Activated T-helper 1 cell treated with Interleukin-2 at 50 U/mL for 16 hours (primary cell): Measurements from ENCODE around the gene PHACTR1.

Source experiments
- DNase-seq: peaks from one replicate; pipeline ENCODE4 v3.0.0-alpha.2; 2020; ENCODE audit warnings: low read depth

PHACTR1 gene

GRCh38 chr6:12849809-12850198 lies 133.2 kb downstream of the PHACTR1 start:
- DNase-seq: no peak

GRCh38 chr6:12851123-12851695 lies 134.6 kb downstream of the PHACTR1 start:
- no peak for DNase-seq

DNA sequence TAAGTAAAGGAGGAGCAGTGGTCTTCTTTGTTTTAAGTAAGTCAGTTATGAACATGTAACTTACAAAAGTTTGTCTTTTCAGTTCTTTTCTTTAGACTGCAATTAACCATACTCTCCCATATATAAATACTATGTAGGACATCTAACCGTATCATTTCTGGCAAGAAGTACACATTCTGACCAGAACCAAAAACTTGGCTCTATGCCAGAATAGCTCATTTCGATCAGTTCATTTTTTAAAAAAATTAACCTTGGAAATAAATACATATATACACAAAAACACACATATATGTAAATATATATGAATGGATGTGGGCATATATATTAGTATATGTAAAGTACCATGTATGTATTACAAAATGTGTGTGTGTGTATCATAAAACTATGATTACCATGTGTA lies 145.0 kb downstream of the PHACTR1 start:
- no peak for DNase-seq

DNA sequence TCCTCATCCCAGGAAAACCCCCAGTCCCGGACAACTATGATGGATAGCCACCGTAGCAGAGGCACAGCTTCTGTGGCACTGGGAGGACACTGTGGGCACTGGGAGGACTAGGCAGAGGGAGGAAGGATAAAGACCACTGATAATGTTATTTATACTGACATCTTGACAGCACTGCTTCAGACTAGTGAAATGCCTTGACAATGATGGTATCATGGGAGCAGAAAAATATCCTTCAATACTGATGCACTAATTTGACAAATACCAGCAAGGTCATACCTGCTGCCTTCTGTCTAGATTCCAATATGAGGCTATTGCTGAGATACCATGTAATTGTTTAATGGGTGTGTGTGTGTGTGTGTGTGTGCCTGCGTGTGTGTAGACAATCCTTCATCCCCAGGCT lies 148.6 kb downstream of the PHACTR1 start:
- no peak for DNase-seq

DNA sequence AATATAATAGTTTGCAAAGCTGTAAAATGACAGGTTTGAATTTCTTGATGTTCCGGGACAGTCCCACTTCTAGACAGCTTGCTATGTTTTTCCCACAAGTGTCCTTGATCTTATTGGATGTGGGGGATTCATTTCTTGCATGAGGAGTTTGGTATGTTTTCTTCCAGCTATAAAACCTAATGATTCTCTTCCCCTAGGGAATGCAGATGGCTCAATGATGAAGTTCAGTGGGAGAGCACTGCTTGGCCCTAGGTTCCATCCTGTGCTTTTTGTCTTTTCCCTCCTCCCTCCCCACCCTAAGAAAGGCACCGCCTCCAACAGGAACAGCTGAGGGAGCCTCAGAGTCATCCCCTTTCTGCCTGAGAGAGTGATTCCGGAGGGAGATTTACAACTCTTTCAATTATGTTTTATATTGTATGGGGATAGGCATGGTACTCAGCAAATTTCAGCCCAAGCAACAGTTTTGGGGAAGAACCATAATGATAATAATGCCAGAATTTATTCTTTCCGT lies 149.2 kb downstream of the PHACTR1 start:
- DNase-seq: no peak

DNA sequence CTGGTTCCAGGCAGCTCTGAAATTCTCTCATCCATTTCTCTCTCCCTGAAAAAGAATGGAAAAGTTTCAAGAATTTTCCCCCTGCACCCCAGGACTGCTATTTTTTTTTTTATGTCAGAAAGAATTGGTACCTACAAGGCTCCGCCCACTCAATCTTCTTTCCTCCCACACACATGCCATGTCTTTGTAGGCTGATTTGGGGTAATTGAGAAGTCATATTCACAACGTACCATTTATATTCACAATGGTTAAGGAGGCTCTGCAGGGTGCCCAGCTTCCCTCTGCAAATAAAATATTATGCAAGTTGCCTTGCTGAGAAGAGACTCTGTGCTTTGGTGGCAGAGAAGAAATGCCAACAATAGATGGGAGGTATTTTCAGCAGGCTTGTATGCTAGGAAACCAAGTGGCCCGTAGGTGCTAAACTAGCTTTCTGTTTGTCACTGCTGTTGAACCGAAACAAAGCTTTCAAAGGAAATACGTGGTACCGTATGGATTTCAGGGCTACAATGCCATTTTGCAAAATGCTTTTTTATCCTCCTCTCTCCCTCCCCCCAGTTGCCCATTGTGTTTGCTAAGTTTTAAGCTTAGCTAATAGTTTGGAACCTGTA lies 150.0 kb downstream of the PHACTR1 start:
- DNase-seq: no peak

GRCh38 chr6:12869816-12870432 lies 153.4 kb downstream of the PHACTR1 start:
- DNase-seq: no peak

GRCh38 chr6:12873691-12874090 lies 157.1 kb downstream of the PHACTR1 start:
- DNase-seq: no peak

GRCh38 chr6:12875051-12875450 lies 158.5 kb downstream of the PHACTR1 start:
- DNase-seq: no peak

- no peak for DNase-seq
Measured at GRCh38 chr6:12878741-12879140, 162.2 kb downstream of the PHACTR1 start.

- DNase-seq: no peak
Measured at GRCh38 chr6:12882761-12883290, 166.3 kb downstream of the PHACTR1 start.

DNA sequence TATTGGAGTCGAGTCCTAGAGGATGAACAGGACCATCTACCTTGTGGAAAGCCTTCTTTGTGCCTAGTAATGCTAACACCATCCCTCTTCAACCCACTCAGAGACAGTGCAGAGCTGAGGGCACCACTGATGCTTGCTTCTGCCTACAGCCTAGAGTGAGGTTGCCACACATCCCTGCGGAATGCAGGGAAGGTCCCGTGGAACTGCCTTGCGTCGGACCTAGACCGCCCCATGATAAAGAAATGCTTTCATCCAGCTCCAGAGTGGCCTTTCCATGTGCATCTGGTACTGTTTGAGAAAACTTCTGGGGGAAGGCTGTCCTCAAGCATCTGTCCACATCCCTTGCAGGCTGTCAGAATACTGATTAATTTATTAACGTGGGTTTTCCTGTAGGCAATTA lies 168.4 kb downstream of the PHACTR1 start:
- DNase-seq: no peak

GRCh38 chr6:12886961-12887775 lies 170.6 kb downstream of the PHACTR1 start:
- no peak for DNase-seq

DNA sequence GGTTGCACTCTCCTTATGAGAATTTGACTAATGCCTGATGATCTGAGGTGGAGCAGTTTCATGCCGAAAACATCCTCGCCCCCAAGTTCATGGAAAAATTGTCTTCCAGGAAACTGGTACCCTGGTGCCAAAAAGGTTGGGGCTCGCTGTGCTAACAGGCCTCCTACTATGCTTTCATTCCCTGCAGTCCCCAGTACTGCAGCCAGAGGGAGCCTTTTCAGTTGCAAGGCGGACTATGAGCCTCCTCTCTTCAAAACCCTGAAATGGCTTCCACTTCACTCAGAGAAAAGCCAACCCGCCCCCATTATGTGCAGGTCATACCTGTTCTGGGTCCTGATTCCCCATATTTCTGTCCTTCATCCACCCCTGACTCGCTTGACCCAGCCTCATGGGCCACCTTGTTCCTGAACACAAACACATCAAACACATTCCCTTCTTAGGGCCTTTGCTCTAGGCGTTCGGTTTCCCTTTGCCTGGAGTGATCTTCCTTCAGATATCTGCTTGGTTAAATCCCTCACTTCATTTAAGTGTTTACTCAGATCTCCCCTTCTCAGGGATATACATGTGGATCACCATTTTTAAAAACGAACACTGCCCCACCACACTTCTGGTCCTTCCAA lies 173.7 kb downstream of the PHACTR1 start:
- no peak for DNase-seq

GRCh38 chr6:12891595-12891994 lies 175.0 kb downstream of the PHACTR1 start:
- no peak for DNase-seq

- no peak for DNase-seq
Measured at GRCh38 chr6:12892151-12892550, 175.6 kb downstream of the PHACTR1 start.

DNA sequence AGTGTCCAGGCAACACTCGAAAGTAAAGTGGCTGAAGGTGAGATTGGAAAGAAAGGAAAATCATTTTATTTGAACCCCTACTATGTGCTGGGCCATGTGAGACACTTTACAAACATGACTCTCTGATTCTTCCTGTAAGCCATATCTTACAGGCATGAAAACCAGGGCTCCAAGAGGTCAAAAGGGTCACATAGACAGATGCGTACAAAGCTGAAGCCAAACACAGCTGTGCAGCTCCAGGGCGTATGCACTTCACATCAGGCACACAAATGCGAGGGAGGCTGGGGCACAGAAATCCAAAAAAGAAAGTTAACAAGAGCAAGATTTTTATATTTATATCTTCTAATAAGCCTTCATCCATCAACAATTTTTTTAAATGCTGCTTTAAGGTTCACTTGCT lies 176.5 kb downstream of the PHACTR1 start:
- DNase-seq: no peak

- DNase-seq: no peak
Measured at GRCh38 chr6:12895721-12896120, 179.2 kb downstream of the PHACTR1 start.

DNA sequence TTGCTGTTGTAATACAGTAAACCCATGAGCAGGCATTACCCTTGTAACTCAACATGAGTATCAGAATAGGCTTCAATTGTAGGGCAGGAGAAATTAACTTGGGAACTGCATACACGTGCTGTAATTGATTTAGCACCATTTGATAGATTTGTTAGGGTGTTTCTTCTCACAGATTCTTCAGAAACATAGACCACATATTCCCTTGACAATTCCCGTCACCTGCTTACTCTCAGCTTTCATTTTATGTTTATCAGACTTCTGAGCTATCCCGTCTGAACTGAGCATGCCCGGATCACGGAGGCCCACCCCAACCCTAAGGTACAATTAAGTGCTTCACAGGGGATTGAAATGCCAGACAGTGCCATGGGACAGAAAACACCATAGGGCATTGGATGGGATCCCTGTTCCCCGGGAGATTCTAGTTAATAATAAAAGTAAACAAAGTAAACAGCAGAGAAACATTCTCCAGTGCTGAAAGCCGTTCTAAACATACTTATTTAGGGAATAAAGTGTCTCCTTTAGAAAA lies 179.7 kb downstream of the PHACTR1 start:
- no peak for DNase-seq

- no peak for DNase-seq
Measured at GRCh38 chr6:12898603-12899002, 182.0 kb downstream of the PHACTR1 start.

DNA sequence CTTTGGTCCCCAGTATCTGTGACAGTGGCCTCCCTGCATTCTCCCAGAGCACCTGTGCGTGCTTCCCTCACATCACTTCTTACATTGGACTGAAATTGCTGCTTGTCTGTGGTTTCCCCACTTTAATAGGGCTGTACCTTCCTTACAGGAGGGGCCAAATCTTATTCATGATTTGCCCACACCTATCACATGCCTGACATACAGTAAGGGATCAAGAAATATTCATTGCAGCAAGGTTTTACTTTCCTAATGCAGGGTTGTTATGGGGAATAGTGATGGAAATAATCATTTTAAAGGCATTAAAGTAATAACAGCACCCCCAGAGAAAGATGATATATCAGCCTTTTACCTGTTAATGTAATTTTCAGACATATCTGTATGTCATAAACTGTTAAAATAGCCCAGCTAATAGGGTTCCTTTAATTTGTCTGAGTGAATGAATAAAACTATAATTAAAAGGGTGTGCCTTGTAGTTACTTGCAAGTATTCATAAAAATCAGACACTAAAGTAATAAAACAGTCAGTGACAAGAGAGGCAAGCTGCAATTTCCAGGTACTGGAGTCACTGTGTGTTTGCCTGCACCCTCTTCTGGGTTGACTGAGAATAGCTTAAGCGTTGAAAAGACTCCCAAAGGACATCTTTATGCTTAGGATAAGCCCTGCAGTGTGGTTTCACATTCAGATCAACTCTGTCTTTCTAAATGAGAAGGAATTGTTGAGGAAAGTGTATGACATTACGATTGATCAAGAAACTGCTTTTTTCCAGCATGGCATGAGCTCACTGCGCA lies 182.7 kb downstream of the PHACTR1 start:
- no peak for DNase-seq
